T-cell (primary cell): ENCODE measurements around the gene FAM131B. TPM values are rescaled to one million over a fixed set of nuclear protein-coding genes. Genes with fewer than 3 reads are reported as not detected.

Source experiments
- ATAC-seq, 4 experiments: fragments of 200-7000 bp in 3 of 4; fragments of 150-1000 bp in 1 of 4; cut with Tn5 transposase; replicated peaks in 1 of 4; 1 replicate in 3 of 4; 2 replicates in 1 of 4; pipeline ENCODE4 v1.10.0; 2021; ENCODE audit warnings: moderate library complexity in 3 of 4, mild to moderate bottlenecking in 2 of 4, moderate number of reproducible peaks in 1 of 4
- CTCF ChIA-PET, 2 donors: fragments of 300-600 bp; sonication (Branson Sonifier 250); formaldehyde crosslinking; loops; one replicate each; lab custom pipeline; 2022; ENCODE audit warnings: antibody characterized with exemption in 2 of 2; lab: Charles Lee
- POLR2A ChIA-PET, 2 donors: fragments of 300-600 bp; sonication (Branson Sonifier 250); formaldehyde crosslinking; loops; one replicate each; lab custom pipeline; 2022; ENCODE audit warnings: antibody characterized with exemption in 2 of 2; lab: Charles Lee
- DNase-seq, 35 experiments: peaks; one replicate each; pipeline versions ENCODE4 v3.0.0 to v3.0.0-alpha.2; 2013 to 2023
- H3K27ac ChIP-seq: one replicate; pipeline ENCODE4 v1.5.1; 2013; ENCODE audit warnings: low read length
- H3K27me3 ChIP-seq, 2 experiments: replicated peaks in 1 of 2; 1 replicate in 1 of 2; 2 replicates in 1 of 2; pipeline versions ENCODE4 v1.6.1 to v1.7.0; 2013; ENCODE audit warnings: low read length in 1 of 2, mixed read lengths in 1 of 2; ENCODE audit not compliant: control insufficient read depth in 2 of 2, insufficient read depth in 2 of 2; ENCODE audit errors: extremely low read depth in 1 of 2
- H3K36me3 ChIP-seq, 2 donors: 1 replicate in 1 of 2; 2 replicates in 1 of 2; pipeline versions ENCODE4 v1.6.1 to v1.7.0; 2013; ENCODE audit warnings: low read length in 1 of 2; ENCODE audit not compliant: control insufficient read depth in 2 of 2, insufficient read depth in 1 of 2; ENCODE audit errors: extremely low read depth in 1 of 2
- H3K4me1 ChIP-seq, 2 experiments: 1 replicate in 1 of 2; 2 replicates in 1 of 2; pipeline versions ENCODE4 v1.6.1 to v1.7.0; 2013; ENCODE audit warnings: low read length in 2 of 2, mixed read lengths in 1 of 2; ENCODE audit not compliant: insufficient read depth in 2 of 2, control insufficient read depth in 1 of 2; ENCODE audit errors: extremely low read depth in 1 of 2
- H3K4me3 ChIP-seq, 2 donors: 1 replicate in 1 of 2; 2 replicates in 1 of 2; pipeline versions ENCODE4 v1.5.1 to v1.7.0; 2013; ENCODE audit warnings: mild to moderate bottlenecking in 2 of 2, low read length in 1 of 2, moderate library complexity in 1 of 2; ENCODE audit not compliant: control insufficient read depth in 1 of 2; ENCODE audit errors: extremely low read depth in 1 of 2
- H3K9me3 ChIP-seq: 2 replicates; pipeline ENCODE4 v1.7.0; 2013
- H3K27ac Mint-ChIP-seq, 2 donors: one replicate each; pipeline ENCODE4 v1.8.0; 2020 to 2021; ENCODE audit warnings: mild to moderate bottlenecking in 2 of 2, mixed read lengths in 2 of 2
- H3K27me3 Mint-ChIP-seq, 2 donors: one replicate each; pipeline ENCODE4 v1.8.0; 2021 to 2022; ENCODE audit warnings: mixed read lengths in 2 of 2
- H3K36me3 Mint-ChIP-seq: one replicate; pipeline ENCODE4 v1.8.0; 2021; ENCODE audit warnings: mixed read lengths
- H3K4me1 Mint-ChIP-seq, 3 donors: one replicate each; pipeline ENCODE4 v1.8.0; 2020 to 2022; ENCODE audit warnings: mixed read lengths in 3 of 3, mild to moderate bottlenecking in 1 of 3
- H3K4me3 Mint-ChIP-seq, 3 donors: one replicate each; pipeline ENCODE4 v1.8.0; 2020 to 2022; ENCODE audit warnings: mild to moderate bottlenecking in 3 of 3, mixed read lengths in 3 of 3, moderate library complexity in 3 of 3
- H3K9me3 Mint-ChIP-seq, 3 donors: one replicate each; pipeline ENCODE4 v1.8.0; 2020 to 2022; ENCODE audit warnings: mixed read lengths in 3 of 3
- WGBS: methylation state at CpG from one replicate; pipeline ENCODE4 v1.1.5; 2013; ENCODE audit warnings: missing lambda C conversion rate; ENCODE audit not compliant: insufficient coverage; 5-methylcytosine and 5-hydroxymethylcytosine counted together
- total RNA-seq, 35 experiments: library from RNA in 6 of 35; stranded (reverse) in 6 of 35; fragments of 120-200 nt in 1 of 35; gene quantifications; one replicate each; pipeline versions ENCODE4 v1.2.1 to v1.2.4 and lab custom pipeline; 2013 to 2026

The FAM131B gene
- total RNA-seq, 5 donors from 2014 or later (not counting 1 experiment from before 2014, with no cell fraction given): 0.08 to 3.6 (median 2.1) TPM

- no peak overlapping the region for H3K27ac Mint-ChIP-seq
- no peaks in the 10 kb centered on the region for H3K9me3 Mint-ChIP-seq
- WGBS: no CpG with 5 or more reads among the region's 1 CpG
- no peak for DNase-seq
- Histone ChIP-seq H3K9me3 (no peaks in the 10 kb centered on the region), H3K4me3 (peak overlapping the region in 1 of 2 donors; percentile 2), H3K4me1 (peaks cover 21 to 83% of the 10 kb centered on the region in 2 experiments), H3K27me3 (no peaks in the 10 kb centered on the region), H3K36me3 (peaks cover 2 to 21% of the 10 kb centered on the region in 2 donors), H3K27ac (peak overlapping the region; percentile 81)
- H3K36me3 Mint-ChIP-seq: no peaks in the 10 kb centered on the region
- peaks cover 15 to 19% (median 18%) of the 10 kb centered on the region in 3 donors for H3K4me1 Mint-ChIP-seq
- ChIA-PET CTCF (interaction anchor here in 1 of 2 donors (1.3 to 1.4 kb wide), 2 partner anchors 8 to 24 kb away, joined by 6 to 8 read pairs; partner anchors contain the start of gene EPHA1), POLR2A (no interaction called here)
- H3K4me3 Mint-ChIP-seq: peak overlapping the region in 1 of 3 donors; percentile 14
- H3K27me3 Mint-ChIP-seq: no peaks in the 10 kb centered on the region
- no peak for ATAC-seq
Observed at GRCh38 chr7:143383642-143383957, 21.1 kb upstream of the FAM131B start.

- WGBS: 80% methylated on average over 15 of the region's 15 CpGs
- Histone ChIP-seq H3K36me3 (peaks cover 0 to 16% of the 10 kb centered on the region in 2 donors), H3K9me3 (no peaks in the 10 kb centered on the region), H3K27me3 (no peaks in the 10 kb centered on the region), H3K4me3 (peak overlapping the region; percentile 15 to 100), H3K4me1 (peaks cover 21 to 84% of the 10 kb centered on the region in 2 experiments), H3K27ac (peak overlapping the region; percentile 81)
- ChIA-PET CTCF (interaction anchor here (0.8 to 1.4 kb wide), 3 partner anchors 8 to 26 kb away, joined by 4 to 8 read pairs (median 6); partner anchors contain the start of gene EPHA1 (in 2 of the 2)), POLR2A (no interaction called here)
- Mint-ChIP-seq H3K4me3 (peak overlapping the region in 2 of 3 donors; percentile 73 to 77), H3K9me3 (no peaks in the 10 kb centered on the region), H3K36me3 (no peaks in the 10 kb centered on the region), H3K27ac (peak overlapping the region in 1 of 2 donors; percentile 82), H3K4me1 (peaks cover 21 to 24% (median 23%) of the 10 kb centered on the region in 3 donors), H3K27me3 (no peaks in the 10 kb centered on the region)
- no peak for DNase-seq
- ATAC-seq: no peak
Observed at GRCh38 chr7:143382791-143383641, 20.5 kb upstream of the FAM131B start.

- ChIA-PET CTCF (interaction anchor here in 1 of 2 donors (0.6 to 2.7 kb wide), 3 partner anchors 26 to 135 kb away, joined by 4 to 9 read pairs (median 8); partner anchors contain the start of gene EPHA1), POLR2A (interaction anchor here in 1 of 2 donors (0.6 kb wide), 1 partner anchor 598 kb away, joined by 3 read pairs; no protein-coding TSS in a partner anchor)
- peaks cover 24 to 25% (median 24%) of the 10 kb centered on the region in 3 donors for H3K4me1 Mint-ChIP-seq
- DNase-seq (no peak), ATAC-seq (no peak)
- Histone ChIP-seq H3K27ac (peak overlapping the region; percentile 81), H3K4me1 (peaks cover 21 to 84% of the 10 kb centered on the region in 2 experiments), H3K27me3 (no peaks in the 10 kb centered on the region), H3K9me3 (no peaks in the 10 kb centered on the region), H3K36me3 (peaks cover 0 to 8% of the 10 kb centered on the region in 2 donors), H3K4me3 (peak overlapping the region; percentile 52 to 100)
- H3K4me3 Mint-ChIP-seq: peak overlapping the region in 2 of 3 donors; percentile 73 to 77
- H3K36me3 Mint-ChIP-seq: no peaks in the 10 kb centered on the region
- H3K9me3 Mint-ChIP-seq: no peaks in the 10 kb centered on the region
- H3K27ac Mint-ChIP-seq: peak overlapping the region in 1 of 2 donors; percentile 82
- H3K27me3 Mint-ChIP-seq: no peaks in the 10 kb centered on the region
- 67% methylated on average over 1 of the region's 21 CpGs for WGBS
Observed at GRCh38 chr7:143382126-143382790, 19.7 kb upstream of the FAM131B start.

- H3K27ac ChIP-seq: peak overlapping the region; percentile 81
- H3K4me3 ChIP-seq: peak overlapping the region; percentile 52 to 100
- WGBS: 1% methylated on average over 54 of the region's 64 CpGs
- ChIA-PET POLR2A (interaction anchor here (0.5 to 0.6 kb wide), 2 partner anchors 49 to 597 kb away, joined by 3 read pairs; no protein-coding TSS in a partner anchor), CTCF (interaction anchor here in 1 of 2 donors (0.6 to 2.7 kb wide), 2 partner anchors 33 to 134 kb away, joined by 8 to 9 read pairs; no protein-coding TSS in a partner anchor)
- Mint-ChIP-seq H3K27me3 (no peaks in the 10 kb centered on the region), H3K4me3 (peak overlapping the region in 2 of 3 donors; percentile 73 to 77), H3K9me3 (no peaks in the 10 kb centered on the region), H3K4me1 (peaks cover 31 to 32% (median 31%) of the 10 kb centered on the region in 3 donors), H3K36me3 (no peaks in the 10 kb centered on the region), H3K27ac (peak overlapping the region in 1 of 2 donors; percentile 82)
- peaks cover 18 to 84% of the 10 kb centered on the region in 2 experiments for H3K4me1 ChIP-seq
- no peaks in the 10 kb centered on the region for H3K27me3 ChIP-seq
- no peaks in the 10 kb centered on the region for H3K9me3 ChIP-seq
- peak; percentile 1 to 6 (median 2) for ATAC-seq
- H3K36me3 ChIP-seq: peaks cover 0 to 5% of the 10 kb centered on the region in 2 donors
- DNase-seq: peak in 3 of 35 experiments; percentile 20 to 42 (median 42)
Observed at GRCh38 chr7:143381427-143382125, 19.1 kb upstream of the FAM131B start.

- POLR2A ChIA-PET: interaction anchor here in 1 of 2 donors (0.5 kb wide), 1 partner anchor 48 kb away, joined by 3 read pairs; no protein-coding TSS in a partner anchor
- ATAC-seq: peak; percentile 74 to 81 (median 78)
Observed at GRCh38 chr7:143380646-143381426, 18.3 kb upstream of the FAM131B start, which contains the start of gene ZYX. ZYX (plus strand) TSS chr7:143381345; CDS start chr7:143381572, 227 bp downstream.

More at GRCh38 chr7:143380646-143381426, 18.3 kb upstream of the FAM131B start, which contains the start of gene ZYX:
- Mint-ChIP-seq H3K27me3 (no peaks in the 10 kb centered on the region), H3K4me3 (peak within 1 kb of the TSS in 2 of 3 donors; percentile 89 to 92), H3K36me3 (no peaks in the 10 kb centered on the region), H3K4me1 (peaks cover 38 to 39% (median 38%) of the 10 kb centered on the region in 3 donors), H3K27ac (peak within 1 kb of the TSS; percentile 96 to 97), H3K9me3 (no peaks in the 10 kb centered on the region)
- H3K27me3 ChIP-seq: no peaks in the 10 kb centered on the region
- peaks cover 14 to 84% of the 10 kb centered on the region in 2 experiments for H3K4me1 ChIP-seq
- CTCF ChIA-PET: interaction anchor here (0.5 to 2.7 kb wide), 28 partner anchors 11 to 570 kb away, joined by 3 to 19 read pairs (median 4); partner anchors contain the start of gene CASP2 (in 1 of the 2)
- peak; percentile 62 to 92 (median 77) for DNase-seq
- peaks cover 0 to 5% of the 10 kb centered on the region in 2 donors for H3K36me3 ChIP-seq
- H3K4me3 ChIP-seq: peak within 1 kb of the TSS; percentile 82 to 100
- WGBS: 2% methylated on average over 51 of the region's 72 CpGs
- peak within 1 kb of the TSS; percentile 97 for H3K27ac ChIP-seq
- H3K9me3 ChIP-seq: no peaks in the 10 kb centered on the region
